GM20431 (cell line): ENCODE measurements around the gene ZBTB20.

Experiments
- in situ Hi-C: fragments of 300-500 bp; cut with MseI, MboI; formaldehyde crosslinking; loops from one replicate; pipeline ENCODE4 v1.15.0; 2020; ENCODE audit warnings: low sequenced_read_pairs; ENCODE audit not compliant: unreplicated experiment

Gene ZBTB20

DNA sequence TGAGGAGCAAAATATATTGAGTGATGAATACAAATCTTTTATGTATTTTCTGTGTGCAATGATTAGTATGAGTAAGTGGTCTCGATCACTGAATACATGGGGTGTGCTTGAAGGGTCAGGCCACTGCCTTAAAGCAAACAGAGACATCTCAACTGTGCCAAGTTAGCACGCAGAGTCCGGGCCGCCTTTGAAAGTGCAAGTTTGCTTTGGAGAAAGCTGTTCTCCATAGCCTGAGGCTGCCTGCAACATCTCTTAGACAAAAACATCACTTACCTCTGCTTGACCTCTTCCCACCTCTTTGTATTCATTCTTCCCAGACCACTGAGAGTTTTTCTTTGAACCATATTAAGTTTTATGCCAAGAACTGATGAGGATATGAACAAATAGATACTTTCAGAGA lies 267.0 kb downstream of the ZBTB20 start:
- in situ Hi-C loops = no loop called here

GRCh38 chr3:114879059-114880031 lies 267.7 kb downstream of the ZBTB20 start:
- in situ Hi-C loops = no loop called here

DNA sequence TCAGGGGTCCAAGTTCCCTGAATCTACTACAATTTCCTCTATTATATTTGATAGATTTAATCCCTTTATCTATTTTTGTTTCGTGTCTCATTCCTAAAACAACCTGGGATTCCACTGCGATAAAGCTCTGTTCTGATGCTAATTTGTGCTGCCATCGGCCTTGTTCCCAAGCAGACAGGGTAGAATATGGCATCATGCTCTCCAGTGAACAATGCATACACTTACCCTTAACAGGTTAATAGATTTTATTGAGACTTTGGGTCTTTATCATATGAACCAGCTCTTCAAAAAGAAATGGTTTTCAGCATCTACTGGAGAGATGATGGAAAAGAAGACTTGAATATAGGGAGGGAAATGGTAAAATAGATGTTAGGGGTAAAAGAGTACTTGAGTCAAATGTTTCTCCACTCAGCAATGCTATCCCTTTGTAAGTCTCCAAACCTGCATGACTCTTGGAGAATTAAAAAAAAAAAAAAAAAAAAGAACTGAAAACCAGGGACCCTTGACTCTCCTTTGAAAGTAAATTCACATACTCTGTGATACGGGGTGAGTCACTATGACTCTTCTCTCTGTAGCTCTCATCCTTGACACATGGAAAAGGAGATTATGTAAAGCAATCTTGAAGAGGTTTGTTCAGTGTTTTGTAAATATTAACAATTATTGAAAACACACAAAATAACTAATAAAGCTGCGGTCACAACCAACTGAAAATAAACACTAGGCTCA lies 268.8 kb downstream of the ZBTB20 start:
- in situ Hi-C loops = no loop called here

- in situ Hi-C loops = no loop called here
Measured at GRCh38 chr3:114877378-114878113, 269.5 kb downstream of the ZBTB20 start.

- in situ Hi-C loops = no loop called here
Measured at GRCh38 chr3:114874522-114874971, 272.5 kb downstream of the ZBTB20 start.

DNA sequence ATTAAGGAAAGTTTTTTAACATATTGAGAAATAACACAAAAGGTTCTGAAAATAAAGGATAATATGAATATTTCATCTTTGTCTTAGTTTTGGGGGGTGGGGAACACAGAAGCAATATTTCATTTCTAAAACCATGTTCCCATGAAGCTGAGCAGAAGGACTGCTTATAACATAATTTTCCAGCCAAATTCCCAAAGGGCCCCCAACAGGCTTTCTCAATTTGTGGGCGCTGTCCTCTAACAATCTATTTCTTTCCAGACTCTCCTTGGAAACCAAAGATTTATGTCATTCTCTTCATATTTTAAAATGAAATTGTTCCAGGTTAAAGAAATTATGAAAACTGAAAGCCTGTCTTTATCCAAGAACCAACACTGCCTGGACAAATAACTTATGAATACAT lies 273.5 kb downstream of the ZBTB20 start:
- in situ Hi-C loops = no loop called here

DNA sequence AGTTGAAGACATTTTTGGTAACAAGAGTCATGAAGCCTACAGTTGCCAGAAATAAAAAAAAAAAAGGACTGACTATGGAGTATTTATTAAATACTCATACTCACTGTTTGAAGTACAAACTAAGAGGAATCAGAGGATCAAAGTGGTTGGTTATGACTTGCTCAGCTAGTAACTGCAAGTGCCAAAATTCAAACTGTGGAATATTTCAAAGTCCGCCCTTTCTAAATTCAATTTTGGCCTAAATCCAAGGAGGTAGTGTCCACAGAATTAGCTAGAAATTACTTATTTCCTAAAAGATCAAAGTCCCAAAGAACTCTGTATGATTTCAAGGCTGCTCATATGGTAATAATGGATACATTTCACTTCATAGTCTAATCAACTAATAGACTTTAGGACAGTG lies 274.5 kb downstream of the ZBTB20 start:
- in situ Hi-C loops = no loop called here

- in situ Hi-C loops = no loop called here
Measured at GRCh38 chr3:114872050-114872449, 275.0 kb downstream of the ZBTB20 start.

DNA sequence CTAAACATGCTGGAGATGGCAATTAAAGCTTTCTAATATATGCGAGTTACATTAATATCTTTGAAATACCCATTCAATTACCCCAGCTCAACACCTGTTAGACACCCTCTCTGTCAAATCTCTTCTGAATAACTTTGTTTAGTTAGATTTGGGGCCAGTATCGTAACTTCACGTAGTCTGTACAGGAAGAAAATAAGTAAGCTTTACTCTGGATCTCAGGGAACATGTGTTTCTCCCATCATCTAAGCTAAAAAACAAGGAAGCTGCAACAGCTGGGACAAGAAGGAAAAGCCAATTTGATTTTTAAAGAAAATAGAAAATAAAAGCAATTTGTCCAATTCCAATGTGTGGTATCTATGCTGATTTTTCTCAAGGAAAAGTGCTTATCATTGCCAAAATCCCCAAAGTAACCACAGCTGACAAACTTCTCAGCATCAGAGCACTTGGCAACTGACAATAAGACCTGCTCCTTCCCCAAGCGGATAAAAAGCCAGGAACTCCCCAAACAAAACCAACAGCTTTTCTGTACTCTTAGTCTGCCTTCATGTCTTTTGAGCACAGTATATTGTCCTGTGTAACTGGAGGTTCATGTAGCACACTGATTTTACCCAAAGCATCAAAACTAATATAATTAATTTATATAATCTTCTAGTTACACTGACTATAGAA lies 279.1 kb downstream of the ZBTB20 start:
- in situ Hi-C loops = no loop called here

DNA sequence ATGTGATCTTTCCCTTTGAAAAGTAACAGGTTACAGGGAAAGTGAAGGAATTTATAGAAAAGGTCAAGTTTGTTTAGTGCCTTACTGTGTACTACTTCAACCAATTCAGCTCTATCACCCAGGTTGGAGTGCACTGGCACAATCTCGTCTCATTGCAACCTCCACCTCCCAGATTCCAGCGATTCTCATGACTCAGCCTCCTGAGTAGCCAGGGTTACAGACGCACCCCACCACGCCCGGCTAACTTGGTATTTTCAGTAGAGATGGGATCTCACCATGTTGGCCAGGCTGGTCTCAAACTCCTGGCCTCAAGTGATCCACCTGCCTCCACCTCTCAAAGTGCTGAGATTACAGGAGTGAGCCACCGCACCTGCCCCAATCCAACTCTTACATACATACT lies 279.7 kb downstream of the ZBTB20 start:
- in situ Hi-C loops = no loop called here

DNA sequence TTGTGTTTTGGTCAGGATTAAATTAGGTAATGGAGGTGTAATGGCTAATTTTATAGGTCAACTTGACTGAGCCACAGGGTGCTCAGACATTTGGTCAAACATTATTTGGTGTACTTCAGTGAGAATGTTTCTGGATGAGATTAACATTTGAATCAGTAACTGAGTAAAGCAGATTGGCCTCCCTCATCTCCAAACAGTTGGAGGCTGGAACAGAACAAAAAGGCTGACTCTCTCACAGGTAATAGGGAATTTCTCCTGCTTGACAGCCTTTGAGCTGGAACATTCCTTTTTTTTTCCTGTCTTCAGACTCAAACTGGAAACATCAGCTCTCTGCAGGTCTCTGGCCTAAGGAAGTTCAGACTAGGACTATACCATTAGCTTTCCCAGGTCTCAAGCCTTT lies 280.7 kb downstream of the ZBTB20 start:
- in situ Hi-C loops = no loop called here

- in situ Hi-C loops = no loop called here
Measured at GRCh38 chr3:114864970-114865369, 282.1 kb downstream of the ZBTB20 start.

GRCh38 chr3:114863848-114864247 lies 283.2 kb downstream of the ZBTB20 start:
- in situ Hi-C loops = no loop called here

- in situ Hi-C loops = no loop called here
Measured at GRCh38 chr3:114861666-114862065, 285.4 kb downstream of the ZBTB20 start.

GRCh38 chr3:114860531-114860930 lies 286.6 kb downstream of the ZBTB20 start:
- in situ Hi-C loops = no loop called here

- in situ Hi-C loops = no loop called here
Measured at GRCh38 chr3:114858329-114858728, 288.8 kb downstream of the ZBTB20 start.

- in situ Hi-C loops = no loop called here
Measured at GRCh38 chr3:114857299-114857701, 289.8 kb downstream of the ZBTB20 start.

- in situ Hi-C loops = no loop called here
Measured at GRCh38 chr3:114856835-114857234, 290.3 kb downstream of the ZBTB20 start.

DNA sequence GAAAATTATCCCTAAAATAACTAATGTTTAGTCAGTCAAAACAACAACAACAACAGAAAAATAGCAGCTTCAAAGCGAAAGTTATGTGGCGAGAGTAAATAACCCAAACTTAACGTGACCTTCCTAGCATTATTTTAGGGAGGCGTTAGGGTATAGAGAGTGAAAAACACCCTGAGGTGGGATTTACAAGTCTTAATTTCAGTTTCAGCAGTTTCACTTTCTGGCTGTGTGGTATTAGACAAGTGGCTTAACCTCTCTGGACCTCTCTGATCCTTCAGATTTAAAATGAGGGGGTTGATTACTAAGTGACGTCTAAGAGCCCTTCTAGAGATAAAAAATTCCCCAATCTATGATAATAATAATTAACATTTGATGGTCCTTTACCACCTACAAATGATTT lies 291.2 kb downstream of the ZBTB20 start:
- in situ Hi-C loops = no loop called here

DNA sequence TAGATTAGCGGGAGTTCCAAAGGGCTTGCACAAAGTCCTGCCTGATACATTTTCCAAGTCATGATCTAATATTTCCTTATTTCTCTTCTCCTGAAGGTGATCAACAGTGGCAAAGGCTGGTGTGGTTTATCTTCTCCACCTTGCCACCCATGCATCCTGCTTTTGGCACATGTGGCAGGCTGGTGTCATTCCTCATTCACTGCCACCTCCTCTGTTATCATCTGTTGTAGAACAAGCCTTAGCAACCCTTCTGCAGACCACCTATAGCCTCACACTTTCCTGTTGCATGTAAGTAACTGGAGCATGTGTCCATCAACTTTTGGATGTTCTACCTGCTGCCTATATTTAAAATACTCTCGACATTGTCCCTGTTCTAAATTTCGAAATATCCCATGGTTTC lies 294.1 kb downstream of the ZBTB20 start:
- in situ Hi-C loops = no loop called here
